WERI-Rb-1 (cell line): ENCODE measurements around the gene DBX2.
"Not testable (repeated sequence)": the region's sequence is repeated elsewhere in the genome, so short reads cannot be mapped to it uniquely, and the experiment has no call there.

Source experiments
- DNase-seq: peaks from one replicate; pipeline ENCODE4 v3.0.0-alpha.2; 2020
- H3K27ac ChIP-seq: fragments of 250-450 bp; sonication (Bioruptor Pico); 2 replicates; pipeline ENCODE4 v1.5.1; 2020; ENCODE audit warnings: mild to moderate bottlenecking, moderate library complexity
- H3K27me3 ChIP-seq: fragments of 250-450 bp; sonication (Bioruptor Pico); 2 replicates; pipeline ENCODE4 v1.5.1; 2021; ENCODE audit warnings: mild to moderate bottlenecking, low read depth, moderate library complexity; ENCODE audit not compliant: insufficient read depth, severe bottlenecking
- H3K36me3 ChIP-seq: fragments of 250-450 bp; sonication (Bioruptor Pico); 2 replicates; pipeline ENCODE4 v1.5.1; 2020; ENCODE audit warnings: mild to moderate bottlenecking, moderate library complexity
- H3K4me3 ChIP-seq: 2 replicates; pipeline ENCODE4 v1.5.1; 2011; ENCODE audit warnings: low read depth, mild to moderate bottlenecking, control low read depth, low read length
- H3K9me3 ChIP-seq: fragments of 250-450 bp; sonication (Bioruptor Pico); 2 replicates; pipeline ENCODE4 v1.5.1; 2021; ENCODE audit warnings: mild to moderate bottlenecking, moderate library complexity; ENCODE audit not compliant: severe bottlenecking
- CTCF ChIP-seq: IDR thresholded peaks from 2 replicates; pipeline ENCODE4 v1.5.1; 2011; ENCODE audit warnings: low read depth, mild to moderate bottlenecking, control low read depth, inconsistent platforms, low read length

The DBX2 gene

GRCh38 chr12:44993161-44993560 is 57.7 kb downstream of the DBX2 start:
- Histone ChIP-seq H3K36me3 (no peaks in the 10 kb centered on the region), H3K27me3 (no peaks in the 10 kb centered on the region), H3K4me3 (no peak overlapping the region), H3K9me3 (no peaks in the 10 kb centered on the region), H3K27ac (no peak overlapping the region)
- no peak for TF ChIP-seq CTCF
- no peak for DNase-seq

GRCh38 chr12:44984863-44985262 is 66.0 kb downstream of the DBX2 start:
- not testable (repeated sequence) for H3K36me3 ChIP-seq, H3K9me3 ChIP-seq, H3K27ac ChIP-seq, DNase-seq, H3K27me3 ChIP-seq, H3K4me3 ChIP-seq

GRCh38 chr12:44979918-44980317 is 71.0 kb downstream of the DBX2 start:
- DNase-seq: no peak
- no peak for TF ChIP-seq CTCF

GRCh38 chr12:44976246-44976645 is 74.7 kb downstream of the DBX2 start:
- no peak for DNase-seq
- TF ChIP-seq CTCF: no peak
- H3K27me3 ChIP-seq: no peaks in the 10 kb centered on the region
- H3K36me3 ChIP-seq: no peaks in the 10 kb centered on the region
- no peak overlapping the region for H3K4me3 ChIP-seq
- no peak overlapping the region for H3K27ac ChIP-seq
- H3K9me3 ChIP-seq: no peaks in the 10 kb centered on the region

More at GRCh38 chr12:44979918-44980317, 71.0 kb downstream of the DBX2 start:
- no peaks in the 10 kb centered on the region for H3K27me3 ChIP-seq
- H3K27ac ChIP-seq: no peak overlapping the region
- H3K4me3 ChIP-seq: no peak overlapping the region
- H3K36me3 ChIP-seq: no peaks in the 10 kb centered on the region
- no peaks in the 10 kb centered on the region for H3K9me3 ChIP-seq

- Histone ChIP-seq H3K27ac (no peak overlapping the region), H3K36me3 (no peaks in the 10 kb centered on the region), H3K9me3 (no peaks in the 10 kb centered on the region), H3K27me3 (no peaks in the 10 kb centered on the region), H3K4me3 (no peak overlapping the region)
- DNase-seq: peak; percentile 46
- peak; percentile 81 for TF ChIP-seq CTCF
Observed at GRCh38 chr12:44972746-44973421, 78.0 kb downstream of the DBX2 start.

- TF ChIP-seq CTCF: no peak
- no peak overlapping the region for H3K4me3 ChIP-seq
- H3K27ac ChIP-seq: no peak overlapping the region
- H3K36me3 ChIP-seq: no peaks in the 10 kb centered on the region
- no peak for DNase-seq
- no peaks in the 10 kb centered on the region for H3K27me3 ChIP-seq
- H3K9me3 ChIP-seq: no peaks in the 10 kb centered on the region
Observed at GRCh38 chr12:44968965-44969364, 81.9 kb downstream of the DBX2 start.
